Measurements from ENCODE around the gene RALY.

Gene RALY

DNA sequence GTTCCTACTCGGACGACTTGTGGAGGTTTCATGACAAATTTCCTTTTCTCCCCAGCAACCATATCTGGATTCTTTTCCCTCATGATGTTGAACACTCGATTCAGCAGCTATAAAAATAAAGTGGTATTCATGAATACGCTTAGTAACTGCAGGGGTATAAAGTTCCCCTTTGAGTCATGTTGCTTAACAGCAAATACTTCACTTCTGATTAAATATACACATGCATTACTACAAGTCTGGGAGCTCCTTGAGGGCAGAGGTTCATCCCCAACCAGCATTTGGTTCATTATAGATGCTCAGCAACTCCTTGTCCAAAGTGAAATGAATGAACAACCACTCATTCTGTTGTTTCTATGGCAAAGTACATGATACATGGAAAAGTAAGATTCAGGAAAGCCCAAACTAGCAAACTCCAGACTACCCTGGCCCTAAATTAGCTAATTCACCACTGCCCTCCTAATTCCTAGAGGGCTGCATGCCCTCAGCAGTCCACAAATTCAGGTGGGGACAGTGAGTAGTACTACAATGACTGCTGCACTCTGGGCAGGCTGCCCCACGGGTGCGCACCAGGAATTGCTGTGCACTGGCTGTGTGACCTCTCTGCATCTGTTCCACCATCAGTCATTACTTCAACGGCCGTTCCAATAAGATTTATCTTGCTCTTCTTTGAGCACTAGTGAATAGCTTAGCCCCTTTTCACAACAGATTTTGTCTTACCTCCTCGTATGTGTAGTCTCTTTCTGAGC lies 103.2 kb downstream of the RALY start:
- Histone ChIP-seq H3K9me3 (ENCODE audit: control insufficient read depth, low read length) (no peaks in the 10 kb centered on the region), H3K79me2 (peaks cover 2% of the 10 kb centered on the region), H3K36me3 (ENCODE audit: control insufficient read depth, insufficient read depth, low read length) (no peaks in the 10 kb centered on the region), H3K27me3 (ENCODE audit: control insufficient read depth, insufficient read depth, low read length) (no peaks in the 10 kb centered on the region), H3K9ac (no peak overlapping the region), H2AFZ (no peak overlapping the region), H3K4me1 (no peaks in the 10 kb centered on the region), H3K27ac (no peak overlapping the region), H3K4me3 (ENCODE audit: low read depth, low read length) (no peak overlapping the region), H3K4me2 (ENCODE audit: low read length) (no peak overlapping the region)
- TF ChIP-seq, protein P1, sequence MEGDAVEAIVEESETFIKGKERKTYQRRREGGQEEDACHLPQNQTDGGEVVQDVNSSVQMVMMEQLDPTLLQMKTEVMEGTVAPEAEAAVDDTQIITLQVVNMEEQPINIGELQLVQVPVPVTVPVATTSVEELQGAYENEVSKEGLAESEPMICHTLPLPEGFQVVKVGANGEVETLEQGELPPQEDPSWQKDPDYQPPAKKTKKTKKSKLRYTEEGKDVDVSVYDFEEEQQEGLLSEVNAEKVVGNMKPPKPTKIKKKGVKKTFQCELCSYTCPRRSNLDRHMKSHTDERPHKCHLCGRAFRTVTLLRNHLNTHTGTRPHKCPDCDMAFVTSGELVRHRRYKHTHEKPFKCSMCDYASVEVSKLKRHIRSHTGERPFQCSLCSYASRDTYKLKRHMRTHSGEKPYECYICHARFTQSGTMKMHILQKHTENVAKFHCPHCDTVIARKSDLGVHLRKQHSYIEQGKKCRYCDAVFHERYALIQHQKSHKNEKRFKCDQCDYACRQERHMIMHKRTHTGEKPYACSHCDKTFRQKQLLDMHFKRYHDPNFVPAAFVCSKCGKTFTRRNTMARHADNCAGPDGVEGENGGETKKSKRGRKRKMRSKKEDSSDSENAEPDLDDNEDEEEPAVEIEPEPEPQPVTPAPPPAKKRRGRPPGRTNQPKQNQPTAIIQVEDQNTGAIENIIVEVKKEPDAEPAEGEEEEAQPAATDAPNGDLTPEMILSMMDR (IDR thresholded peaks at IDR 0.05), result no peak

DNA sequence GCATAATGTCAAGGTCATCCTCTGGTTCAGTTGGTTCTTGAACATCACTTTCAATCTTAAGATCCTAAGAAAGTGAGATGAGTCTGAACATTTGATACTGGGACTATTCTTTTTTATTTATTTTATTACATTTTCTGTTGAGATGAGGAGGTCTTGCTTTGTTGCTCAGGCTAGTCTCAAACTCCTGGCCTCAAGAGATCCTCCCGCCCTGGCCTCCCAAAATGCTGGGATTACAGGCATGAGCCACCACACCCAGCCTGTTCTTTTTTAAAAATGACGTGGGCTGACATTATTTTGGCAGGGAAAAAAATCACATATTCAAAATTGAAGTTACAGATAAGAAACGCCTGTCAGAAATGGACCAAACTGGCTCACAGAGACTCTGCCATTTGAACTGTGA lies 104.9 kb downstream of the RALY start:
- Histone ChIP-seq H3K4me1 (no peaks in the 10 kb centered on the region), H3K36me3 (ENCODE audit: control insufficient read depth, insufficient read depth, low read length) (no peaks in the 10 kb centered on the region)

DNA sequence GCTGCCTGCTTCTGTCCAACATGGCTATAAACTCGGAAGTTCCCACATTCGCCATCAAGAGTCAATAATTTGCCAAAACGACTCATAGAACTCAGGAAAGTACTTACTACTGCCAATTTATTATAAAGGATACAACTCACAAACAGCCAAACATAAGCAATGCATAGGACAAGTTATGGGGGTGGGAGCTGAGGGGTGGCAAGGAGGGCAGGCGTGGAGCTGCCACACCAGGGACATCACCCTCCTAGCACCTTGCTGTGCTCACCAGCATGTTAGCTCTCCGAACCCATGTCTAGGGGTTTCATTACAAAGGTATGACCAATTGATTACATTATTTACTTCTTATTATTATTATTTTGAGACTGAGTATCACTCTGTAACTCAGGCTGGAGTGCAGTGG lies 106.0 kb downstream of the RALY start:
- Histone ChIP-seq H3K4me2 (ENCODE audit: low read length) (no peak overlapping the region), H3K27ac (no peak overlapping the region), H3K36me3 (ENCODE audit: control insufficient read depth, insufficient read depth, low read length) (no peaks in the 10 kb centered on the region), H3K27me3 (ENCODE audit: control insufficient read depth, insufficient read depth, low read length) (no peaks in the 10 kb centered on the region), H3K9me3 (ENCODE audit: control insufficient read depth, low read length) (no peaks in the 10 kb centered on the region), H3K9ac (no peak overlapping the region), H3K4me3 (ENCODE audit: low read depth, low read length) (no peak overlapping the region), H3K79me2 (peaks cover 14% of the 10 kb centered on the region), H3K4me1 (no peaks in the 10 kb centered on the region), H2AFZ (no peak overlapping the region)
- TF ChIP-seq, protein P1 (IDR thresholded peaks at IDR 0.05), result no peak

More for the DNA sequence above, 104.9 kb downstream of the RALY start:
- TF ChIP-seq, protein P1 (IDR thresholded peaks at IDR 0.05), result no peak
- Histone ChIP-seq H2AFZ (no peak overlapping the region), H3K4me3 (ENCODE audit: low read depth, low read length) (no peak overlapping the region), H3K79me2 (peaks cover 9% of the 10 kb centered on the region), H3K27me3 (ENCODE audit: control insufficient read depth, insufficient read depth, low read length) (no peaks in the 10 kb centered on the region), H3K9me3 (ENCODE audit: control insufficient read depth, low read length) (no peaks in the 10 kb centered on the region), H3K9ac (no peak overlapping the region), H3K27ac (no peak overlapping the region), H3K4me2 (ENCODE audit: low read length) (no peak overlapping the region)

DNA sequence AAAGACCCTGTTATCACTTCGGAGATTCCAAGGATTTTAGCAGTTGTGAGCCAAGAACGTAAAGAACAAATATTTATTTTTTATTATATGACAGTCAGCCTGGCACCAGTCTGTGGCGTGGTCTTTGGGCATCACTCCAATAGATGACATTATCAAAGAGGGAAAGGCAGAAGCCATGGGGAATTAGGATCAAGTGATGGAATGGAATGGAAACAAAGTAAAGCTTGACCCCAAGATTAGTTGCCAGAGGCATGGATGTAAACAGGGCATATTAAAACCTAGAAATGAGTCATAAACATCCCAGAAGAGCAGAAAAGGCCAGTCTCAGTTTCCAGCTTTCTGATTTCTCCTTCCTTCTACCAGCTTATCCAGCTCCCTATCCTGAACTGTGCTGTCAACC lies 106.9 kb downstream of the RALY start:
- Histone ChIP-seq H3K4me3 (ENCODE audit: low read depth, low read length) (no peak overlapping the region), H3K9ac (no peak overlapping the region), H3K79me2 (peaks cover 14% of the 10 kb centered on the region), H2AFZ (no peak overlapping the region), H3K4me1 (no peaks in the 10 kb centered on the region), H3K27me3 (ENCODE audit: control insufficient read depth, insufficient read depth, low read length) (no peaks in the 10 kb centered on the region), H3K36me3 (ENCODE audit: control insufficient read depth, insufficient read depth, low read length) (no peaks in the 10 kb centered on the region), H3K4me2 (ENCODE audit: low read length) (no peak overlapping the region), H3K27ac (no peak overlapping the region), H3K9me3 (ENCODE audit: control insufficient read depth, low read length) (no peaks in the 10 kb centered on the region)
- TF ChIP-seq, protein P1 (IDR thresholded peaks at IDR 0.05), result no peak

DNA sequence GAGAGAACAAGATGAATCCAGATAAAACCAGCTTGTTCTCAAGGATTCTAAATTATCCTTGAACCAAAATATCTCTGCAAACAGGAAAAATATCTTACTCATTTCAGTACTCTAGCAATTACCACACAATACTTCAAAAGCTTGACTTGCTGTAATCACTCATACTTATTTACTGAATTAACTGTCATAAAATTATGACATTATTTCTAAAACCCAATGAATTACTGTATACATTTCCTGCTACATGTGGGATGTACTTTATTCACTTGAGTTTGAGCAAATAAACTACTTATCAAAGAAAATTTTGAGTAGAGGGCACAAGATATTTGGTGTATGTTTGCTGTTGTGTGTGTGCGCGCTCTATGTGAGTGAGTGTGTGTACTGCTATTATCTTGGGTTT lies 108.6 kb downstream of the RALY start:
- H3K79me2 ChIP-seq, result peaks cover 23% of the 10 kb centered on the region
- H3K9me3 ChIP-seq (ENCODE audit: control insufficient read depth, low read length), result no peaks in the 10 kb centered on the region
- no peak overlapping the region for H3K9ac ChIP-seq
- no peak overlapping the region for H3K27ac ChIP-seq
- H3K4me2 ChIP-seq (ENCODE audit: low read length), result no peak overlapping the region
- no peaks in the 10 kb centered on the region for H3K27me3 ChIP-seq (ENCODE audit: control insufficient read depth, insufficient read depth, low read length)
- TF ChIP-seq, protein P1 (IDR thresholded peaks at IDR 0.05), result no peak
- no peak overlapping the region for H2AFZ ChIP-seq
- no peak overlapping the region for H3K4me3 ChIP-seq (ENCODE audit: low read depth, low read length)
- no peaks in the 10 kb centered on the region for H3K36me3 ChIP-seq (ENCODE audit: control insufficient read depth, insufficient read depth, low read length)
- no peaks in the 10 kb centered on the region for H3K4me1 ChIP-seq

Data from parathyroid adenoma (tissue), 2 donors.